Thyroid gland (tissue), 4 donors: Measurements from ENCODE around the gene PLCG2. TPM values are rescaled to one million over a fixed set of nuclear protein-coding genes. Genes with fewer than 3 reads are reported as not detected.

Experiments used
- DNase-seq, 2 donors: peaks; one replicate each; pipeline ENCODE4 v3.0.0-alpha.2; 2019
- H3K27ac ChIP-seq, 3 donors: fragments of 200-600 bp; sonication (generic); 1 replicate in 2 of 3; 2 replicates in 1 of 3; pipeline ENCODE4 v1.5.1; 2016 to 2019; ENCODE audit warnings: mild to moderate bottlenecking in 1 of 3, moderate library complexity in 1 of 3
- H3K27me3 ChIP-seq: fragments of 200-600 bp; sonication (generic); one replicate; pipeline ENCODE4 v1.5.1; 2019
- H3K36me3 ChIP-seq, 2 donors: fragments of 200-600 bp; sonication (generic); one replicate each; pipeline ENCODE4 v1.5.1; 2016 to 2019
- H3K4me1 ChIP-seq, 2 donors: fragments of 200-600 bp; sonication (generic); one replicate each; pipeline ENCODE4 v1.5.1; 2017 to 2019
- H3K4me3 ChIP-seq, 3 donors: fragments of 200-600 bp; sonication (generic); replicated peaks in 1 of 3; 1 replicate in 2 of 3; 2 replicates in 1 of 3; pipeline ENCODE4 v1.5.1; 2016; ENCODE audit warnings: mild to moderate bottlenecking in 1 of 3
- H3K9me3 ChIP-seq: fragments of 200-600 bp; sonication (generic); one replicate; pipeline ENCODE4 v1.5.1; 2017
- POLR2A ChIP-seq, 2 donors: fragments of 450-650 bp; IDR thresholded peaks; one replicate each; pipeline ENCODE4 v1.6.1; 2017; ENCODE audit warnings: antibody characterized with exemption in 2 of 2, mild to moderate bottlenecking in 2 of 2, moderate library complexity in 1 of 2
- WGBS, 2 donors: methylation state at CpG; one replicate each; pipeline ENCODE4 v1.1.5; 2017; 5-methylcytosine and 5-hydroxymethylcytosine counted together
- intact Hi-C: fragments of 100-400 bp; cut with DNase I; formaldehyde crosslinking; loops from one replicate; pipeline ENCODE4 v1.15.1; 2023
- total RNA-seq, 4 donors: library from RNA; depleted of rRNA; stranded (reverse); fragments of >200 nt; gene quantifications; one replicate each; pipeline ENCODE4 v1.2.3, GENCODE V29; 2016
- TF ChIP-seq, protein P1 (sequence below), 6 experiments: fragments of 200-600 bp in 3 of 6; fragments of 450-650 bp in 3 of 6; sonication (generic) in 3 of 6; IDR thresholded peaks; one replicate each; pipeline ENCODE4 v1.5.1; 2016 to 2019; ENCODE audit warnings: antibody characterized with exemption in 6 of 6, mild to moderate bottlenecking in 2 of 6, inconsistent platforms in 1 of 6, moderate library complexity in 1 of 6

The PLCG2 gene
- total RNA-seq, 4 donors from 2014 or later: 9.2 to 12.1 (median 10.3) TPM

DNA sequence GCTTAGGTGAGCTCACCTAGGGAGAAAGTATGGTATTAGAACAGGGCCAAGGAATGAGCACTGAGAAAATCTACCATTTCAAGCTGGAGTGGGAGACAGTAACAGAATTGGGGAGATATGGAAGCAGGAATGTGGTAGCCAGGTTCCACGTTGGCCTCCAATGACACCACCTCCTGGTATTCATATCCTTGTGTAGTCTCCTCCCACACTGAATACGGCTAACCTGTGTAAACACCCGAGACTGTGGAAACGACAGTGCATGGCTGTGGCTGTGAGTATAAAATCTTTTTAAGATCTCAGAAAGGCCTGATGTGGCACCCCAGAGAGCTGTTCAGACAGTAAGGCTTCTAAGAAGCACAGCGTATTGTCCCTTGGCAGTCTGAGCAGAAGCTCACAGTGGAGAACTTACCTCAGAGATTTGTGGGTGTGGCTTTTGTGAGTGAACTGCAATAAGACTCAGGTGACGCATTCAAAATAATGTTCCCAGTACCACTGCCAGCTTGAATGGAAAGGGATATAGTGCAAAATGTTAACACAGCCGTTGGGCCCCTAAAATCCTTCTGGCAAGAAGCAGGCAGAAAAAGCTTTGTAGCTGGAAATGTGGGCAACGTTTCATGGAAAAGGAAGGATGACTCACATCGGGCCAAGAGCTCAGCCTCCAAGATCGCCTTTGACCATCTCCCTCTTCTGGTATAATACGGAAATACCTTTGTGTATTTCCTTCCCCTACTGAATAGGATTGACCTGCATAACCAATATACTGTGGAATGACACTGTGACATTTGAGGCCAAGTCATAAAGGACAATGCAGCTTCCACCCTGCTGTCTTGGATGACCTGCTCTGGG is 217.8 kb downstream of the PLCG2 start:
- intact Hi-C loops: no loop called here
- Histone ChIP-seq H3K4me3 (no peak overlapping the region), H3K9me3 (no peaks in the 10 kb centered on the region), H3K27me3 (no peaks in the 10 kb centered on the region), H3K36me3 (peaks cover 12 to 14% of the 10 kb centered on the region in 2 donors), H3K4me1 (no peaks in the 10 kb centered on the region), H3K27ac (no peak overlapping the region)
- no peak for DNase-seq
- WGBS, 2 donors: 73 to 74% methylated on average over 11 of the region's 11 CpGs
- TF ChIP-seq, protein P1, sequence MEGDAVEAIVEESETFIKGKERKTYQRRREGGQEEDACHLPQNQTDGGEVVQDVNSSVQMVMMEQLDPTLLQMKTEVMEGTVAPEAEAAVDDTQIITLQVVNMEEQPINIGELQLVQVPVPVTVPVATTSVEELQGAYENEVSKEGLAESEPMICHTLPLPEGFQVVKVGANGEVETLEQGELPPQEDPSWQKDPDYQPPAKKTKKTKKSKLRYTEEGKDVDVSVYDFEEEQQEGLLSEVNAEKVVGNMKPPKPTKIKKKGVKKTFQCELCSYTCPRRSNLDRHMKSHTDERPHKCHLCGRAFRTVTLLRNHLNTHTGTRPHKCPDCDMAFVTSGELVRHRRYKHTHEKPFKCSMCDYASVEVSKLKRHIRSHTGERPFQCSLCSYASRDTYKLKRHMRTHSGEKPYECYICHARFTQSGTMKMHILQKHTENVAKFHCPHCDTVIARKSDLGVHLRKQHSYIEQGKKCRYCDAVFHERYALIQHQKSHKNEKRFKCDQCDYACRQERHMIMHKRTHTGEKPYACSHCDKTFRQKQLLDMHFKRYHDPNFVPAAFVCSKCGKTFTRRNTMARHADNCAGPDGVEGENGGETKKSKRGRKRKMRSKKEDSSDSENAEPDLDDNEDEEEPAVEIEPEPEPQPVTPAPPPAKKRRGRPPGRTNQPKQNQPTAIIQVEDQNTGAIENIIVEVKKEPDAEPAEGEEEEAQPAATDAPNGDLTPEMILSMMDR (IDR thresholded peaks at IDR 0.05): no peak
- no peak for TF ChIP-seq POLR2A (IDR thresholded peaks at IDR 0.05)

DNA sequence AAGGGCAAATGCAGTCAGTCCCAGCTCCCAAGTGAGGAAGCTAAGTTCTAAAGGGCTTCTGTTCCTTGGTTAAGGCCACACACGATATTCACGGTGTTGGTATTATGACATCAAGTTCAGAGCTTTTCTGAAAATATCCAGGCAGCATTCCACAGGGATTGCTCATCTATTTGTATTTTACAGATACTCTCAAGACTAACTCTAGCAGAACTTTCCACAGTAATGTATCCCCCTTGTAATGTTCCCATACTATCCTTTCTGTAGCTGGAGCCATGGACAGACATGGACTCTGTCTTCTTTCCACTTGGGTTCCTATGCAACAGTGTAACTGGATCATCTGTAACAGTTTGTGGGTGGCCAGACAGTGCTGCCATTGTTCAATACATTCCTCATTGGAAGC is 218.6 kb downstream of the PLCG2 start:
- no peaks in the 10 kb centered on the region for H3K9me3 ChIP-seq
- no peaks in the 10 kb centered on the region for H3K27me3 ChIP-seq
- H3K4me1 ChIP-seq: peaks cover 0 to under 1% of the 10 kb centered on the region in 2 donors
- H3K27ac ChIP-seq: no peak overlapping the region
- WGBS, 2 donors: 74 to 81% methylated on average over 2 of the region's 2 CpGs
- TF ChIP-seq POLR2A (IDR thresholded peaks at IDR 0.05): no peak
- TF ChIP-seq, protein P1 (IDR thresholded peaks at IDR 0.05): no peak
- H3K4me3 ChIP-seq: no peak overlapping the region
- DNase-seq: no peak
- intact Hi-C loops: no loop called here
- peaks cover 12 to 14% of the 10 kb centered on the region in 2 donors for H3K36me3 ChIP-seq

- Histone ChIP-seq H3K36me3 (peaks cover 12 to 14% of the 10 kb centered on the region in 2 donors), H3K9me3 (no peaks in the 10 kb centered on the region), H3K4me3 (no peak overlapping the region), H3K4me1 (peaks cover 0 to 4% of the 10 kb centered on the region in 2 donors), H3K27me3 (no peaks in the 10 kb centered on the region), H3K27ac (no peak overlapping the region)
- 81 to 84% methylated on average over 3 of the region's 3 CpGs for WGBS, 2 donors
- TF ChIP-seq, protein P1 (IDR thresholded peaks at IDR 0.05): no peak
- no peak for TF ChIP-seq POLR2A (IDR thresholded peaks at IDR 0.05)
- intact Hi-C loops: no loop called here
- DNase-seq: no peak
These were observed 223.7 kb downstream of the PLCG2 start for GRCh38 chr16:82002831-82003230.

GRCh38 chr16:82004601-82005000 is 225.5 kb downstream of the PLCG2 start:
- H3K9me3 ChIP-seq: no peaks in the 10 kb centered on the region
- no peak for TF ChIP-seq POLR2A (IDR thresholded peaks at IDR 0.05)
- TF ChIP-seq, protein P1 (IDR thresholded peaks at IDR 0.05): no peak
- DNase-seq: no peak
- peaks cover 0 to 4% of the 10 kb centered on the region in 2 donors for H3K4me1 ChIP-seq
- no peak overlapping the region for H3K27ac ChIP-seq
- H3K36me3 ChIP-seq: peaks cover 4 to 5% of the 10 kb centered on the region in 2 donors
- no peaks in the 10 kb centered on the region for H3K27me3 ChIP-seq
- 88 to 90% methylated on average over 5 of the region's 5 CpGs for WGBS, 2 donors
- intact Hi-C loops: no loop called here
- no peak overlapping the region for H3K4me3 ChIP-seq
